Measurements from ENCODE around the gene FGGY. TPM values are rescaled to one million over a fixed set of nuclear protein-coding genes. Genes with fewer than 3 reads are reported as not detected.

Gene FGGY
- total RNA-seq, 4 donors from 2014 or later, result 12.4 to 17.5 (median 16.1) TPM

GRCh38 chr1:59414406-59415133 is 117.7 kb downstream of the FGGY start:
- Histone ChIP-seq H3K4me3 (no peak overlapping the region), H3K36me3 (no peaks in the 10 kb centered on the region), H3K9me3 (no peaks in the 10 kb centered on the region), H3K27me3 (no peaks in the 10 kb centered on the region), H3K4me1 (peaks cover 3% of the 10 kb centered on the region), H3K27ac (no peak overlapping the region)
- WGBS, result 91% methylated on average over 6 of the region's 6 CpGs
- TF ChIP-seq CTCF (IDR thresholded peaks at IDR 0.05), result no peak
- TF ChIP-seq POLR2AphosphoS5 (IDR thresholded peaks at IDR 0.05), result no peak
- no peak for TF ChIP-seq POLR2A (IDR thresholded peaks at IDR 0.05)
- no peak for TF ChIP-seq EP300 (IDR thresholded peaks at IDR 0.05)
- DNase-seq (ENCODE audit: low spot score in 2 of 2), result no peak

GRCh38 chr1:59415286-59415850 is 118.5 kb downstream of the FGGY start:
- no peaks in the 10 kb centered on the region for H3K36me3 ChIP-seq
- H3K4me3 ChIP-seq, result no peak overlapping the region
- no peak for DNase-seq (ENCODE audit: low spot score in 2 of 2)
- 96% methylated on average over 5 of the region's 5 CpGs for WGBS
- no peak overlapping the region for H3K27ac ChIP-seq
- peaks cover 3% of the 10 kb centered on the region for H3K4me1 ChIP-seq
- H3K9me3 ChIP-seq, result no peaks in the 10 kb centered on the region
- TF ChIP-seq CTCF (IDR thresholded peaks at IDR 0.05), result no peak
- TF ChIP-seq POLR2A (IDR thresholded peaks at IDR 0.05), result no peak
- TF ChIP-seq EP300 (IDR thresholded peaks at IDR 0.05), result no peak
- TF ChIP-seq POLR2AphosphoS5 (IDR thresholded peaks at IDR 0.05), result no peak
- no peaks in the 10 kb centered on the region for H3K27me3 ChIP-seq

GRCh38 chr1:59415881-59416280 is 119.0 kb downstream of the FGGY start:
- Histone ChIP-seq H3K9me3 (no peaks in the 10 kb centered on the region), H3K27ac (no peak overlapping the region), H3K27me3 (no peaks in the 10 kb centered on the region), H3K4me1 (peaks cover 3% of the 10 kb centered on the region), H3K4me3 (no peak overlapping the region), H3K36me3 (no peaks in the 10 kb centered on the region)
- DNase-seq (ENCODE audit: low spot score in 2 of 2), result no peak
- no peak for TF ChIP-seq POLR2AphosphoS5 (IDR thresholded peaks at IDR 0.05)

- H3K9me3 ChIP-seq, result no peaks in the 10 kb centered on the region
- H3K4me3 ChIP-seq, result no peak overlapping the region
- TF ChIP-seq EP300 (IDR thresholded peaks at IDR 0.05) (no peak), POLR2A (IDR thresholded peaks at IDR 0.05) (no peak), POLR2AphosphoS5 (IDR thresholded peaks at IDR 0.05) (no peak), CTCF (IDR thresholded peaks at IDR 0.05) (no peak)
Observed at GRCh38 chr1:59417406-59417805, 120.5 kb downstream of the FGGY start.

GRCh38 chr1:59418363-59419144 is 121.7 kb downstream of the FGGY start:
- 76% methylated on average over 6 of the region's 6 CpGs for WGBS
- H3K27me3 ChIP-seq, result no peaks in the 10 kb centered on the region
- TF ChIP-seq CTCF (IDR thresholded peaks at IDR 0.05), result no peak
- no peak for TF ChIP-seq EP300 (IDR thresholded peaks at IDR 0.05)
- no peak for TF ChIP-seq POLR2A (IDR thresholded peaks at IDR 0.05)
- TF ChIP-seq POLR2AphosphoS5 (IDR thresholded peaks at IDR 0.05), result no peak
- H3K9me3 ChIP-seq, result no peaks in the 10 kb centered on the region
- no peak overlapping the region for H3K4me3 ChIP-seq
- H3K4me1 ChIP-seq, result peaks cover 17% of the 10 kb centered on the region
- no peak overlapping the region for H3K27ac ChIP-seq
- no peaks in the 10 kb centered on the region for H3K36me3 ChIP-seq
- no peak for DNase-seq (ENCODE audit: low spot score in 2 of 2)

More at GRCh38 chr1:59417406-59417805, 120.5 kb downstream of the FGGY start:
- no peaks in the 10 kb centered on the region for H3K27me3 ChIP-seq
- DNase-seq (ENCODE audit: low spot score in 2 of 2), result no peak
- no peaks in the 10 kb centered on the region for H3K36me3 ChIP-seq
- H3K27ac ChIP-seq, result no peak overlapping the region
- peaks cover 9% of the 10 kb centered on the region for H3K4me1 ChIP-seq
